ENCODE measurements around the gene OR8B12. TPM values are rescaled to one million over a fixed set of nuclear protein-coding genes. Genes with fewer than 3 reads are reported as not detected.

OR8B12 gene
- total RNA-seq, 1 donor = not detected

DNA sequence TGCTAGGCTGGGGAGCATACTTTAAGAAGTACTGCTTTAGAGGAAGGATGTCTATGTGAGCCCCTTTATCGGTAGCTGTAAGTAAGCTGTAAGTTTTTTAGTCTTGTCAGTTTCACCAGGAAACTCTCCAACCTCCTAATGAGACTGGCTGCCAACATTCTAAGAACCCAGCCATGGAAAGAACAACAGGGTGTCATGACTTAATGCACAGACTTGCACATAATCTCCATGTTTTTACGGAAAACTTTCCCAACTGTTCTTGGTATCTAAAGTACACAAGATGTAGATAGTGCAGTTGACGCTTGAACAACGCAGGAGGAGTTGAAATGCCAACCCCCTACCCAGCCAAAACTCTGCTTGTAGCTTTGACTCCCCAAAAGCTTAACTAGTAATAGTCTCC is 35.3 kb upstream of the OR8B12 start:
- Histone ChIP-seq H3K4me3 (ENCODE audit: insufficient read depth, low read length) (no peak overlapping the region), H2AFZ (ENCODE audit: low read length) (no peak overlapping the region), H4K20me1 (ENCODE audit: insufficient read depth, low read length) (no peaks in the 10 kb centered on the region), H3K4me1 (ENCODE audit: insufficient read depth, low read length) (no peaks in the 10 kb centered on the region), H3K36me3 (ENCODE audit: insufficient read depth, low read length) (no peaks in the 10 kb centered on the region), H3K4me2 (ENCODE audit: insufficient read depth, low read length) (no peak overlapping the region), H3K27me3 (ENCODE audit: insufficient read depth, low read length) (no peaks in the 10 kb centered on the region), H3K27ac (ENCODE audit: low read depth, low read length) (no peak overlapping the region), H3K9me3 (ENCODE audit: low read depth, low read length) (no peaks in the 10 kb centered on the region), H3K79me2 (ENCODE audit: insufficient read depth, low read length) (no peaks in the 10 kb centered on the region)
- TF ChIP-seq, protein P1, sequence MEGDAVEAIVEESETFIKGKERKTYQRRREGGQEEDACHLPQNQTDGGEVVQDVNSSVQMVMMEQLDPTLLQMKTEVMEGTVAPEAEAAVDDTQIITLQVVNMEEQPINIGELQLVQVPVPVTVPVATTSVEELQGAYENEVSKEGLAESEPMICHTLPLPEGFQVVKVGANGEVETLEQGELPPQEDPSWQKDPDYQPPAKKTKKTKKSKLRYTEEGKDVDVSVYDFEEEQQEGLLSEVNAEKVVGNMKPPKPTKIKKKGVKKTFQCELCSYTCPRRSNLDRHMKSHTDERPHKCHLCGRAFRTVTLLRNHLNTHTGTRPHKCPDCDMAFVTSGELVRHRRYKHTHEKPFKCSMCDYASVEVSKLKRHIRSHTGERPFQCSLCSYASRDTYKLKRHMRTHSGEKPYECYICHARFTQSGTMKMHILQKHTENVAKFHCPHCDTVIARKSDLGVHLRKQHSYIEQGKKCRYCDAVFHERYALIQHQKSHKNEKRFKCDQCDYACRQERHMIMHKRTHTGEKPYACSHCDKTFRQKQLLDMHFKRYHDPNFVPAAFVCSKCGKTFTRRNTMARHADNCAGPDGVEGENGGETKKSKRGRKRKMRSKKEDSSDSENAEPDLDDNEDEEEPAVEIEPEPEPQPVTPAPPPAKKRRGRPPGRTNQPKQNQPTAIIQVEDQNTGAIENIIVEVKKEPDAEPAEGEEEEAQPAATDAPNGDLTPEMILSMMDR (IDR thresholded peaks at IDR 0.05; ENCODE audit: extremely low read depth, low read depth, low read length) = no peak
- no peak for DNase-seq (ENCODE audit: insufficient read length, low spot score, missing footprints)

DNA sequence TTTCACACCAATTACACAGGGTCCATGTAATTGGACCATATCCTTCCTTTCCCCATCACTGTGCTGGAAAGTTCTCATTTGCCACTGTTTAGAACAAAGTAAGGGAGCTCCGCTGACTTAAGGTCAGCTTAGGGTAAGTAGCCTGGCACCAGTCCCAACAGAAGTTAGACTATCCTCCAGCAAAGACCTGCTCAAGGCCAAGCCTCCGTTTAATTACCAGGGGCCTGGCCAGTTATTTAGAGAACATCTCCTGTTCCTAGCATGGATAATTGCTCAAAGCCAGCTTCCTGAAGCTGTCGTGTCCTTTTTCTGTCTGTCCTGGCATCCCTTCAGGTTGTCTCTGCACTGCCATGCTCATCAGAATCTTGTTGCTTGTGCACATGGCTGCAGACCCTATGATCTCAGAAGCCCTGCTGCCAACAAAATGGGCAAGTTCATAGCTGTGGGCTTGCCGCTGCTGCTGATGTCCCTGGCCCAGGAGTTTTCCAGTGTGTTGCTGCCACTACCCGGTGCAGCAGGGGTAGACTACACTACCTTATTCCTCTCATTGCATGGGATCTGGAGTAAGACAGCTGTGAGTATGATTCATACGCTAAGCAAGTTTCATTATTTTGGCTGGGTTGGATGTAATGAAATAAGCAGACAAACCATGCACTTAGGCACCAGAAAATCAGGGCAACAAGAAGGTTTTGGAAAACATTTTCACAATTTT is 34.4 kb upstream of the OR8B12 start:
- no peaks in the 10 kb centered on the region for H3K27me3 ChIP-seq (ENCODE audit: insufficient read depth, low read length)
- H3K9me3 ChIP-seq (ENCODE audit: low read depth, low read length) = no peaks in the 10 kb centered on the region
- H3K4me1 ChIP-seq (ENCODE audit: insufficient read depth, low read length) = no peaks in the 10 kb centered on the region
- H3K36me3 ChIP-seq (ENCODE audit: insufficient read depth, low read length) = no peaks in the 10 kb centered on the region
- no peak overlapping the region for H3K4me3 ChIP-seq (ENCODE audit: insufficient read depth, low read length)
- H3K79me2 ChIP-seq (ENCODE audit: insufficient read depth, low read length) = no peaks in the 10 kb centered on the region
- H3K4me2 ChIP-seq (ENCODE audit: insufficient read depth, low read length) = no peak overlapping the region
- no peak overlapping the region for H3K27ac ChIP-seq (ENCODE audit: low read depth, low read length)
- TF ChIP-seq, protein P1 (IDR thresholded peaks at IDR 0.05; ENCODE audit: extremely low read depth, low read depth, low read length) = no peak
- DNase-seq (ENCODE audit: insufficient read length, low spot score, missing footprints) = peak; percentile 3
- no peaks in the 10 kb centered on the region for H4K20me1 ChIP-seq (ENCODE audit: insufficient read depth, low read length)
- no peak overlapping the region for H2AFZ ChIP-seq (ENCODE audit: low read length)

DNA sequence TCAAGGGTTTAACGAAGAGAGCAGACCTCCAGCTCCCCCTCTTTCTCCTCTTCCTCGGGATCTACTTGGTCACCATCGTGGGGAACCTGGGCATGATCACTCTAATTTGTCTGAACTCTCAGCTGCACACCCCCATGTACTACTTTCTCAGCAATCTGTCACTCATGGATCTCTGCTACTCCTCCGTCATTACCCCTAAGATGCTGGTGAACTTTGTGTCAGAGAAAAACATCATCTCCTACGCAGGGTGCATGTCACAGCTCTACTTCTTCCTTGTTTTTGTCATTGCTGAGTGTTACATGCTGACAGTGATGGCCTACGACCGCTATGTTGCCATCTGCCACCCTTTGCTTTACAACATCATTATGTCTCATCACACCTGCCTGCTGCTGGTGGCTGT is 26.7 kb upstream of the OR8B12 start:
- TF ChIP-seq, protein P1 (IDR thresholded peaks at IDR 0.05; ENCODE audit: extremely low read depth, low read depth, low read length) = no peak
- H3K4me2 ChIP-seq (ENCODE audit: insufficient read depth, low read length) = no peak overlapping the region
- no peaks in the 10 kb centered on the region for H3K4me1 ChIP-seq (ENCODE audit: insufficient read depth, low read length)
- H3K27me3 ChIP-seq (ENCODE audit: insufficient read depth, low read length) = no peaks in the 10 kb centered on the region
- no peaks in the 10 kb centered on the region for H4K20me1 ChIP-seq (ENCODE audit: insufficient read depth, low read length)
- no peak overlapping the region for H2AFZ ChIP-seq (ENCODE audit: low read length)
- H3K9me3 ChIP-seq (ENCODE audit: low read depth, low read length) = no peaks in the 10 kb centered on the region
- no peaks in the 10 kb centered on the region for H3K36me3 ChIP-seq (ENCODE audit: insufficient read depth, low read length)
- DNase-seq (ENCODE audit: insufficient read length, low spot score, missing footprints) = no peak
- no peak overlapping the region for H3K27ac ChIP-seq (ENCODE audit: low read depth, low read length)
- H3K79me2 ChIP-seq (ENCODE audit: insufficient read depth, low read length) = no peaks in the 10 kb centered on the region
- no peak overlapping the region for H3K4me3 ChIP-seq (ENCODE audit: insufficient read depth, low read length)

DNA sequence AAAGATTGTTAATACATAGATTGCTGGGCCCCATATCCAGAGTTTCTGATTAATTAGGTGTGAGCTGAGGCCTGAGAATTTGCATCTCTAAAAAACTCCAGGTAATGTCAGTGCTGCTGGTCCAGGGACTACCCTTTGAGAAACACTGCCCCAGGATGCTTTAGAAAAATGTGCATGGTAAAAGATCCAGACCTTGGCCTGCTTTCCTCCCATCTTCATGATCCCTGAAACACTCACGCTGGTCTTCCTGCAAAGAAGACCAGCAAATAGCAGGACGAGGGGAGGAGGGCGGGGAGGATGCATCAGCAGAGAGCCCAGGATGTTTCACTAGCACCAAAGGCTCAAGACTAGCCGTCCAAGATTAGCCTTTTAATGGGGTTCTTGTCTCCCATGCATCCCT is 26.2 kb upstream of the OR8B12 start, which contains the start of gene OR8A1:
OR8A1 (plus strand) TSS at position 301 of the 400 bp plus-strand sequence. CDS start 123 bp downstream, outside the sequence.
- Histone ChIP-seq H3K4me3 (ENCODE audit: insufficient read depth, low read length) (no peak within 1 kb of the TSS), H4K20me1 (ENCODE audit: insufficient read depth, low read length) (no peaks in the 10 kb centered on the region), H3K36me3 (ENCODE audit: insufficient read depth, low read length) (no peaks in the 10 kb centered on the region), H3K9me3 (ENCODE audit: low read depth, low read length) (no peaks in the 10 kb centered on the region), H2AFZ (ENCODE audit: low read length) (no peak within 1 kb of the TSS), H3K27ac (ENCODE audit: low read depth, low read length) (no peak within 1 kb of the TSS), H3K27me3 (ENCODE audit: insufficient read depth, low read length) (no peaks in the 10 kb centered on the region), H3K4me1 (ENCODE audit: insufficient read depth, low read length) (no peaks in the 10 kb centered on the region), H3K4me2 (ENCODE audit: insufficient read depth, low read length) (no peak within 1 kb of the TSS), H3K79me2 (ENCODE audit: insufficient read depth, low read length) (no peaks in the 10 kb centered on the region)
- DNase-seq (ENCODE audit: insufficient read length, low spot score, missing footprints) = no peak
- TF ChIP-seq, protein P1 (IDR thresholded peaks at IDR 0.05; ENCODE audit: extremely low read depth, low read depth, low read length) = no peak

Measured in osteoblast (primary cell).